GM18519 (cell line): ENCODE data around the gene NT5DC1.

Experiments
- ATAC-seq: cut with Tn5 transposase; IDR thresholded peaks from one replicate; pipeline ENCODE4 v1.9.1; 2021; ENCODE audit warnings: mild to moderate bottlenecking, moderate library complexity; ENCODE audit not compliant: unreplicated experiment, low FRiP score

The NT5DC1 gene

GRCh38 chr6:116223355-116223754 lies 122.7 kb downstream of the NT5DC1 start:
- no peak for ATAC-seq

GRCh38 chr6:116229287-116229913 lies 128.7 kb downstream of the NT5DC1 start:
- no peak for ATAC-seq

GRCh38 chr6:116234689-116235088 lies 134.0 kb downstream of the NT5DC1 start:
- ATAC-seq: no peak

GRCh38 chr6:116238083-116238482 lies 137.4 kb downstream of the NT5DC1 start:
- ATAC-seq: no peak

- ATAC-seq: no peak
Observed at GRCh38 chr6:116239256-116239655, 138.6 kb downstream of the NT5DC1 start.

- ATAC-seq: no peak
Observed at GRCh38 chr6:116239856-116240255, 139.2 kb downstream of the NT5DC1 start.

- no peak for ATAC-seq
Observed at GRCh38 chr6:116244284-116244683, 143.6 kb downstream of the NT5DC1 start.

- no peak for ATAC-seq
Observed at GRCh38 chr6:116246089-116246488, 145.4 kb downstream of the NT5DC1 start.

- ATAC-seq: no peak
Observed at GRCh38 chr6:116247285-116247684, 146.6 kb downstream of the NT5DC1 start.

- ATAC-seq: no peak
Observed at GRCh38 chr6:116248577-116248976, 147.9 kb downstream of the NT5DC1 start.

GRCh38 chr6:116251568-116252384 lies 151.1 kb downstream of the NT5DC1 start:
- ATAC-seq: no peak

GRCh38 chr6:116253188-116253504 lies 152.5 kb downstream of the NT5DC1 start:
- ATAC-seq: no peak

- peak; percentile 99 for ATAC-seq
Observed at GRCh38 chr6:116253505-116254296, 153.0 kb downstream of the NT5DC1 start, which contains the start of gene TSPYL4. Gene TSPYL4 (minus strand): TSS chr6:116254075. CDS start chr6:116254008, 67 bp downstream.

- peak; percentile 26 for ATAC-seq
Observed at GRCh38 chr6:116254297-116255056, 153.8 kb downstream of the NT5DC1 start.

- ATAC-seq: no peak
Observed at GRCh38 chr6:116255246-116255800, 154.7 kb downstream of the NT5DC1 start.

- ATAC-seq: no peak
Observed at GRCh38 chr6:116256694-116257093, 156.0 kb downstream of the NT5DC1 start.

GRCh38 chr6:116258520-116258919 lies 157.9 kb downstream of the NT5DC1 start:
- ATAC-seq: no peak

- ATAC-seq: no peak
Observed at GRCh38 chr6:116263353-116263752, 162.7 kb downstream of the NT5DC1 start.

GRCh38 chr6:116265041-116265829 lies 164.6 kb downstream of the NT5DC1 start:
- ATAC-seq: no peak
